Measurements from ENCODE around the gene PPOX.

PPOX gene

GRCh38 chr1:161174911-161175310, 8.7 kb downstream of the PPOX start:
- in situ Hi-C loops (cut with MboI; ENCODE audit: low sequenced_read_pairs), result loop anchor here (25.0 kb wide), 1 partner anchor 562 kb away; the partner anchor contains the start of gene DUSP12

GRCh38 chr1:161175771-161176453, 9.7 kb downstream of the PPOX start:
- in situ Hi-C loops (cut with MboI; ENCODE audit: low sequenced_read_pairs), result loop anchor here (25.0 kb wide), 1 partner anchor 561 kb away; the partner anchor contains the start of gene DUSP12

- in situ Hi-C loops (cut with MboI; ENCODE audit: low sequenced_read_pairs), result loop anchor here (25.0 kb wide), 1 partner anchor 561 kb away; the partner anchor contains the start of gene DUSP12
Observed at GRCh38 chr1:161176468-161177111, 10.4 kb downstream of the PPOX start.

GRCh38 chr1:161177112-161177935, 11.1 kb downstream of the PPOX start, which contains the start of gene B4GALT3:
B4GALT3 (minus strand) TSS chr1:161177507; CDS start chr1:161176060, 1,447 bp downstream.
- in situ Hi-C loops (cut with MboI; ENCODE audit: low sequenced_read_pairs), result loop anchor here (25.0 kb wide), 1 partner anchor 560 kb away; the partner anchor contains the start of gene DUSP12

GRCh38 chr1:161177936-161178244, 11.7 kb downstream of the PPOX start:
- in situ Hi-C loops (cut with MboI; ENCODE audit: low sequenced_read_pairs), result loop anchor here (25.0 kb wide), 1 partner anchor 559 kb away; the partner anchor contains the start of gene DUSP12

- in situ Hi-C loops (cut with MboI; ENCODE audit: low sequenced_read_pairs), result loop anchor here (25.0 kb wide), 1 partner anchor 558 kb away; the partner anchor contains the start of gene DUSP12
Observed at GRCh38 chr1:161179698-161180097, 13.5 kb downstream of the PPOX start.

- in situ Hi-C loops (cut with MboI; ENCODE audit: low sequenced_read_pairs), result loop anchor here (25.0 kb wide), 1 partner anchor 557 kb away; the partner anchor contains the start of gene DUSP12
Observed at GRCh38 chr1:161180639-161181038, 14.4 kb downstream of the PPOX start.

GRCh38 chr1:161182214-161182613, 16.0 kb downstream of the PPOX start:
- in situ Hi-C loops (cut with MboI; ENCODE audit: low sequenced_read_pairs), result loop anchor here (25.0 kb wide), 1 partner anchor 555 kb away; the partner anchor contains the start of gene DUSP12

- in situ Hi-C loops (cut with MboI; ENCODE audit: low sequenced_read_pairs), result loop anchor here (25.0 kb wide), 1 partner anchor 552 kb away; the partner anchor contains the start of gene DUSP12
Observed at GRCh38 chr1:161185282-161185682, 19.1 kb downstream of the PPOX start.

GRCh38 chr1:161185732-161186311, 19.6 kb downstream of the PPOX start:
- in situ Hi-C loops (cut with MboI; ENCODE audit: low sequenced_read_pairs), result loop anchor here (25.0 kb wide), 1 partner anchor 551 kb away; the partner anchor contains the start of gene DUSP12

- in situ Hi-C loops (cut with MboI; ENCODE audit: low sequenced_read_pairs), result loop anchor here (25.0 kb wide), 1 partner anchor 550 kb away; the partner anchor contains the start of gene DUSP12
Observed at GRCh38 chr1:161187311-161187710, 21.1 kb downstream of the PPOX start.

- in situ Hi-C loops (cut with MboI; ENCODE audit: low sequenced_read_pairs), result loop anchor here (25.0 kb wide), 1 partner anchor 549 kb away; the partner anchor contains the start of gene DUSP12
Observed at GRCh38 chr1:161188381-161188780, 22.2 kb downstream of the PPOX start.

GRCh38 chr1:161189036-161189435, 22.8 kb downstream of the PPOX start:
- in situ Hi-C loops (cut with MboI; ENCODE audit: low sequenced_read_pairs), result loop anchor here (25.0 kb wide), 1 partner anchor 548 kb away; the partner anchor contains the start of gene DUSP12

- in situ Hi-C loops (cut with MboI; ENCODE audit: low sequenced_read_pairs), result loop anchor here (25.0 kb wide), 1 partner anchor 546 kb away; the partner anchor contains the start of gene DUSP12
Observed at GRCh38 chr1:161190962-161191521, 24.8 kb downstream of the PPOX start.

GRCh38 chr1:161191971-161192370, 25.7 kb downstream of the PPOX start:
- in situ Hi-C loops (cut with MboI; ENCODE audit: low sequenced_read_pairs), result loop anchor here (25.0 kb wide), 1 partner anchor 545 kb away; the partner anchor contains the start of gene DUSP12

GRCh38 chr1:161192476-161193465, 26.5 kb downstream of the PPOX start:
- in situ Hi-C loops (cut with MboI; ENCODE audit: low sequenced_read_pairs), result loop anchor here (25.0 kb wide), 1 partner anchor 545 kb away; the partner anchor contains the start of gene DUSP12

GRCh38 chr1:161193561-161194235, 27.5 kb downstream of the PPOX start:
- in situ Hi-C loops (cut with MboI; ENCODE audit: low sequenced_read_pairs), result loop anchor here (25.0 kb wide), 1 partner anchor 544 kb away; the partner anchor contains the start of gene DUSP12

GRCh38 chr1:161195171-161195570, 28.9 kb downstream of the PPOX start:
- in situ Hi-C loops (cut with MboI; ENCODE audit: low sequenced_read_pairs), result loop anchor here (5.0 to 25.0 kb wide), 2 partner anchors 172 to 542 kb away; partner anchors contain the start of genes CFAP126 and DUSP12

Data from HL-60/S4 (cell line).